IPS-18c (cell line): ENCODE results near the gene TAF11L2.
"Not testable (repeated sequence)": the region's sequence is repeated elsewhere in the genome, so short reads cannot be mapped to it uniquely, and the experiment has no call there.

Experiments used
- H3K4me3 ChIP-seq: 2 replicates; pipeline ENCODE4 v1.7.0; 2013; ENCODE audit warnings: low read depth, mild to moderate bottlenecking, low read length, moderate library complexity; ENCODE audit not compliant: insufficient read depth
- H3K9me3 ChIP-seq: one replicate; pipeline ENCODE4 v1.6.1; 2013; ENCODE audit warnings: mild to moderate bottlenecking, low read length, moderate library complexity; ENCODE audit not compliant: control insufficient read depth, insufficient read depth

The TAF11L2 gene

GRCh38 chr5:17517526-17517925 is 19.5 kb downstream of the TAF11L2 start:
- H3K4me3 ChIP-seq, H3K9me3 ChIP-seq: not testable (repeated sequence)

GRCh38 chr5:17518067-17518466 is 20.0 kb downstream of the TAF11L2 start, which contains the start of gene TAF11L3:
Gene TAF11L3 (plus strand): TSS chr5:17518367.
- not testable (repeated sequence) for H3K9me3 ChIP-seq, H3K4me3 ChIP-seq

GRCh38 chr5:17519508-17519907 is 21.5 kb downstream of the TAF11L2 start:
- not testable (repeated sequence) for H3K4me3 ChIP-seq, H3K9me3 ChIP-seq

GRCh38 chr5:17521501-17521900 is 23.5 kb downstream of the TAF11L2 start, which contains the start of gene TAF11L4:
Gene TAF11L4 (plus strand): TSS chr5:17521801.
- H3K4me3 ChIP-seq, H3K9me3 ChIP-seq: not testable (repeated sequence)

GRCh38 chr5:17524935-17525334 is 26.9 kb downstream of the TAF11L2 start, which contains the start of gene TAF11L5:
Gene TAF11L5 (plus strand): TSS chr5:17525235.
- H3K9me3 ChIP-seq, H3K4me3 ChIP-seq: not testable (repeated sequence)

GRCh38 chr5:17526504-17526903 is 28.5 kb downstream of the TAF11L2 start:
- H3K4me3 ChIP-seq, H3K9me3 ChIP-seq: not testable (repeated sequence)

- H3K4me3 ChIP-seq, H3K9me3 ChIP-seq: not testable (repeated sequence)
Measured at GRCh38 chr5:17528369-17528768, 30.3 kb downstream of the TAF11L2 start, which contains the start of gene TAF11L6. Gene TAF11L6 (plus strand): TSS chr5:17528669.
